Mammary epithelial cell (primary cell): ENCODE results near the gene UBR4.

ENCODE experiments used
- CTCF ChIP-seq, 2 donors: IDR thresholded peaks in 1 of 2; conservative IDR thresholded peaks in 1 of 2; 2 replicates each; pipeline ENCODE4 v1.5.1; 2011 to 2012; ENCODE audit warnings: inconsistent platforms in 2 of 2, low read length in 2 of 2, mild to moderate bottlenecking in 2 of 2, control low read depth in 1 of 2, low read depth in 1 of 2; ENCODE audit not compliant: insufficient read depth in 1 of 2; ENCODE audit errors: extremely low read depth in 1 of 2
- EZH2 ChIP-seq: IDR thresholded peaks from 2 replicates; pipeline ENCODE4 v1.6.1; 2012; ENCODE audit warnings: low read length, inconsistent platforms, borderline replicate concordance

GRCh38 chr1:19055001-19055400 is 155.1 kb downstream of the UBR4 start:
- TF ChIP-seq CTCF (conservative IDR thresholded peaks at IDR 0.05 in 1 of 2, IDR thresholded peaks at IDR 0.05 in 1 of 2; ENCODE audit: extremely low read depth in 1 of 2, insufficient read depth in 1 of 2, low read depth in 1 of 2, low read length in 2 of 2): no peak
- no peak for TF ChIP-seq EZH2
